ENCODE results near the gene TFEC.
"Not testable (repeated sequence)": the region's sequence is repeated elsewhere in the genome, so short reads cannot be mapped to it uniquely, and the experiment has no call there.

Gene TFEC

GRCh38 chr7:115988401-115988800 lies 42.2 kb downstream of the TFEC start:
- DNase-seq (ENCODE audit: low read depth in 3 of 3), result no peak

DNA sequence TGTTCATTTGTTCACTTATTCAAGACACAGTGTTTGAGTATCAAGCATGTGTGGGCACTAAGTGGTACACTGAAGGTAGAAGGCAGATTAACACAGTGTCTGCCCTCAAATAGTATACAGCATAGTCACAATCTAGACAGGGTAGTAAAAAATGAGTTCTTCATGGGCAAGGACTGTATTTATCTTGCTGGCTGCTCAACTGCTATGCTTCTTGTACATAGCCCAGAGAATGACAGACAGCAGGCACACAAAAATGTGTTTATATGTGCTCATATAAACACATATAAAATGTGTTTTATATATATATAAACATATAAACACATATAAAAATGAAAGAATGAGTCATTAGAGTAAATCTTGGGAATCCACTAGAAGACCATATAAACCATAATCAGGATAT lies 43.1 kb downstream of the TFEC start:
- DNase-seq (ENCODE audit: low read depth in 3 of 3), result no peak

GRCh38 chr7:115984105-115984504 lies 46.5 kb downstream of the TFEC start:
- DNase-seq (ENCODE audit: low read depth in 3 of 3), result no peak

DNA sequence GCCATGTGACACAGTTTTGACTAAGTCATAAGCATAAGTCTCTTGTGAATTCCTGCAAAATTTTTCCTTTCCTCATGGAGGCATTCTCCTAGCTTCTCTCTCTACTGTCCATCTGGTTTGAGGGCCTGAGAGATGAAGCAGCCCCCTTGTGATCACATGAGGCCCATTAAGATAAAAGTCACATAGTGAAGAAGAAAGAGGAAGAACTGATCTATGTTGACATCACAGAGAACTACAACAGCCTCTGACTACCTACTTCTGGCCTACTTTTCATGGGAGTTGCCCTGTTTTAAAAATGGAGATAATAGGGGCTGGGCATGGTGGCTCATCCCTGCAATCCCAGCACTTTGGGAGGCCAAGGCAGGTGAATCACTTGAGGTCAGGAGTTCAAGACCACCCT lies 50.4 kb downstream of the TFEC start:
- no peak for DNase-seq (ENCODE audit: low read depth in 3 of 3)

DNA sequence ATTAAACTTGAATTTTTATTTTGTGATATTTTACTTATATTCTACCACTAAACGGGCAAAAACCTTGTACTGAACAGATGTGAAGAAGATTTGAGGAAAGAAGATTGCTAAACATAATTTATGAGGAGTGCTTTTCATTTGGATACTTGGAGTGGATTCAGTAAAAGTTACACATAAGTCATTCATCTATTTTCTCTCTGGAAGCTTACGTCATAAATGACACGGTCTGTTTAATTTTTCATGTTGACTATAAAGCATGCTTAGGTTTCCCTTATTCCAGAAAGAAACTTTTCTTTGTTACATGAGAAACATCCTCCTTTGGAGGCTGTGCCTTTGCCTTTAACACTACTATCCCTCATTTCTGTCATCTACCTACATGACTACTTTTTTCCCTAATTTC lies 53.9 kb downstream of the TFEC start:
- no peak for DNase-seq (ENCODE audit: low read depth in 3 of 3)

GRCh38 chr7:115975766-115976165 lies 54.8 kb downstream of the TFEC start:
- DNase-seq (ENCODE audit: low read depth in 3 of 3), result no peak

- DNase-seq (ENCODE audit: low read depth in 3 of 3), result no peak
Observed at GRCh38 chr7:115973406-115973805, 57.2 kb downstream of the TFEC start.

- no peak for DNase-seq (ENCODE audit: low read depth in 3 of 3)
Observed at GRCh38 chr7:115971506-115971905, 59.1 kb downstream of the TFEC start.

DNA sequence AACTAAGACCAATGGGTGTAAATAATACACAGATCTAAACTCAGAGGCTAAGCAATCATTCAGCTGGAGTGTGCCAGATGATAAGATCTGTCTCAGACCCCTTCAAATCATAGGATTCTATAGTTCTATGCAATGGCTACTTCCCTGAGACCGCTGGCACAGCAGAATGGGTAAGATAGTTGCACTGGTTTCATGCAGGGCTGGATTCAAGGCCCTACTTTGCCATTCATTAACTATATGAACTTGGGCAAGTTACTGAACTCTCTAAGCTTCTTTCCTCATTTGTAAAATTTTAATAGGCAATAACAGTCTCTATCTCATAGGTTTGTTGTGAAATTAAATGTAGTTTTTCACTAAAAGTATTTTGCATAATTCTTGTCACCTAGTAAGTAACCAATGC lies 62.0 kb downstream of the TFEC start:
- DNase-seq (ENCODE audit: low read depth in 3 of 3), result no peak

DNA sequence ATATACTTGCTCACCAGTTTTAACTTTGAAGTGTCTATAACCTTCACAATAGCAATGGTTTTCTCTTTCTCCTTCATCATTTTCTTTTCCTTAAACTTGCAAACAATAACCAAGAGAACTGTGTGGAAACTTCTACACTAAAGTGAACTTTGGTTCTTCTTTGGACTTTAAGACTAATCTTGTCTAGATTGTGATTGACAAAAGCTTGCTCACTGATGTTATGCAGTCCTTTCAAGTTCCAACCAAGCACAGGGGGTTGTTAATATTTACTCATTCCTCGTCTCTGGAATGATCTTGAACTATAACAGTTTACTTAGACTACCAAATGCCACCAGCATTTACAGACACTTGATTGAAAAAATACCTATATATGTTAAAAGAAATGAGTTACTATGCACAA lies 62.4 kb downstream of the TFEC start:
- no peak for DNase-seq (ENCODE audit: low read depth in 3 of 3)

- no peak for DNase-seq (ENCODE audit: low read depth in 3 of 3)
Observed at GRCh38 chr7:115965796-115966475, 64.6 kb downstream of the TFEC start.

GRCh38 chr7:115965236-115965635 lies 65.3 kb downstream of the TFEC start:
- no peak for DNase-seq (ENCODE audit: low read depth in 3 of 3)

DNA sequence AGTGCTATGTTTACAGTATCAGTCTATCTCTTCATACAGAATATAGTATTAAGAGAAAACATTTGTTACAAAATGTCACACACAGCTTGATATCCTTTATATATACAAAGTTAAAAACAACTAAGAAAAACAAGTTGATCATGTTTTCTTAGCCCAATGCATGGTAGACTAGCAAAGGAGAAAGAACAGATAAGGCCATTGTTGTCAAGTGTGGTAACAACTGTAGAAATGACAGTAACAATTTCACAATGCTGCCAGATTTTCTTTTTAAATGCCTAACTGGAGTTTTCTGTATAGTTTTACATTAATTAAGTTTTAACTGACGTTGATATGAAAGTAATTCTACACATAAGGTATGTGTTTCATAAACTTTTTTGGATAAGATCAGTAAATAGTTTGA lies 65.8 kb downstream of the TFEC start:
- DNase-seq (ENCODE audit: low read depth in 3 of 3), result no peak

DNA sequence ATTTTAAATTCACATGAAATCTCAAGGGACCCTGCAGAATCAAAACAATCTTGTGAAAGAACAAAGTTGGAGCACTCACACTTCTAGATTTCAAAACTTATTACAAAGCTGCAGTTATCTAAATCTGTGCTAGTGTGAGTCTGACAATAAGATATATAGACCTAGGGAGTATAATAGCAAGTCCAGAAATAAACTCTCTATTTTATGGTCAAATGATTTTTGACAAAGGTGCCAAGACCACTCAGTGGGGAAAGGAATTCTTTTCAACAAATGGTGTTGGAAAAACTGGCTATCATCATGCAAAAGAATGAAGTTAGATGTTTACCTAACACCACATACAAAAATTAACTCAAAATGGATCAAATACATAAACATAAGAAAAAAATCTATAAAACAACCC lies 68.2 kb downstream of the TFEC start:
- no peak for DNase-seq (ENCODE audit: low read depth in 3 of 3)

DNA sequence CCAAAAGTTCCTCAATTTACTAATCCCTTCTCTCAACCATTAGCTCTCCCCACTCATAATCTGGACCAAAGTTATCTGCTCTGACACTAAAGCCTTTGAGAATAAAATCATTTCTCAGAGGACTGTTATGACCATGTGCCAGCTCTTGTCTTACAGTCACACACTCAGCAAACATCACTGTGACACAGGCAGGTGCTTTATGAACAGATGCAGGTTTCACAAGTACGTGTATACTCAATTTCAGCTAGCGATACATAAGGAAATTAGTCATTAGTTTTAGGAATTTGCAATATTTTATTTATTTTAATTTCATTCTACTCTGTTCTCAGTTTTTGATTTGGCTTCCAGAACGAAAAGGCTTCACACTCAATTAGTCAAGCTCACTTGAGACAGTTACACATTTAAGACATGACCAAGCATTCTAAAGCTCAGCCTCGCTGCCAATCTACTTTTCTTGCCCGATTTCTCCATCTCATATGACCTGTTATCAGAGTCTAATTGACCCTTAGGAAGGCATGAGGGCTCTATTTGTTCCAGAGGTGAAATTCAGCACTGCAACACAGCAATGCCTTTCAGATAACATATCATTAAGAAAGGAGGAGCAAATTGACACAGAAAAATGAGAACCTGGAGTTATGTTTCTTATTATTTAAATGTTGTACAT lies 76.8 kb downstream of the TFEC start:
- DNase-seq (ENCODE audit: low read depth in 3 of 3), result no peak

- no peak for DNase-seq (ENCODE audit: low read depth in 3 of 3)
Observed at GRCh38 chr7:115952832-115953231, 77.7 kb downstream of the TFEC start.

GRCh38 chr7:115951547-115951946 lies 79.0 kb downstream of the TFEC start:
- no peak for DNase-seq (ENCODE audit: low read depth in 3 of 3)

GRCh38 chr7:115941703-115942268 lies 88.8 kb downstream of the TFEC start:
- no peak for DNase-seq (ENCODE audit: low read depth in 3 of 3)

- no peak for DNase-seq (ENCODE audit: low read depth in 3 of 3)
Observed at GRCh38 chr7:115940460-115941060, 90.0 kb downstream of the TFEC start.

DNA sequence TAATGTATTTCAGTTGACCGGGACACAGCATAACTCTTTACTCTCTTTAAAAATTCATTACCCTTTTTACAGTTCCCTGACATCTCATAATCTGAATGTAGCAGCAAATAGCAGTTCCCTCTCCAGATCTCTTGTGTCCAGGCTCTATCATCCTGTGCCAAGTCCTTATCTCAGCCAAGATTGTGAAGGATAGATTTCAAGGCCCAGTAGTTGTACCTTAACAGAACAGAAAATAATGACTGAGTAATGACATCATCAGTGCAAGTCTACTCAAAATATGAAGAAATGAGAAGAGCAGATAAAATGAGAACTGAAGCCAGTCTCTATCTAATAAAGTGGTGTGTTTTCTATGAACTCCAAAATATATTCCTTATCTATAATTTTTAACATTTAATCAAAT lies 92.6 kb downstream of the TFEC start:
- no peak for DNase-seq (ENCODE audit: low read depth in 3 of 3)

DNA sequence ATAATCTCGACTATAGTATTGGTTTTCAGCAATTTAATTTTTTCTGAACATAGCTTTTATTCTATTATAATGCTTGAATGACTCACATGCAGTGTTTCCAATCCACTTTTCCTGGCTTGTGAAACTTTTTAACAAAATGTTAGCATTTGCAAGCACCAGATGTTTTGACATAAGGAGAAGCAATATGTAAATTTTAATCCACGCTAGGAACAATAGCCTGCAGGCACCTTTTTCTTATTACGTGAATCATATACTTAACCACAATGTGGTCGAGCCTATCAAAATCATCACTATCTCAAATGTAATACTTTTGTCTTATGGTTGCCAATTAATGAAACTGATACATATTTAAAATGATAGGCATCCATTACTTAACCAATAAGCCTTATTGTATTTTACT lies 97.1 kb downstream of the TFEC start:
- no peak for DNase-seq (ENCODE audit: low read depth in 3 of 3)

GRCh38 chr7:115932880-115933279 lies 97.7 kb downstream of the TFEC start:
- no peak for DNase-seq (ENCODE audit: low read depth in 3 of 3)

GRCh38 chr7:115930184-115930583 lies 100.4 kb downstream of the TFEC start:
- not testable (repeated sequence) for DNase-seq (ENCODE audit: low read depth in 3 of 3)
